Upper lobe of left lung (tissue), 6 donors: Measurements from ENCODE around the gene LIMCH1. TPM values are rescaled to one million over a fixed set of nuclear protein-coding genes. Genes with fewer than 3 reads are reported as not detected.

Experiments used
- ATAC-seq, 2 donors: fragments of 200-7000 bp; cut with Tn5 transposase; one replicate each; pipeline ENCODE4 v1.9.1; 2022; ENCODE audit warnings: mild to moderate bottlenecking in 2 of 2, moderate library complexity in 2 of 2; ENCODE audit not compliant: low FRiP score in 2 of 2
- DNase-seq, 2 donors: peaks; one replicate each; pipeline ENCODE4 v3.0.0-alpha.2; 2019 to 2020
- H3K27ac ChIP-seq, 4 donors: fragments of 200-600 bp; sonication (generic); one replicate each; pipeline ENCODE4 v1.5.1; 2016 to 2019
- H3K27me3 ChIP-seq, 4 donors: fragments of 200-600 bp; sonication (generic); one replicate each; pipeline ENCODE4 v1.5.1; 2017 to 2019
- H3K36me3 ChIP-seq, 4 donors: fragments of 200-600 bp; sonication (generic); one replicate each; pipeline ENCODE4 v1.5.1; 2016 to 2019
- H3K4me1 ChIP-seq, 4 donors: fragments of 200-600 bp; sonication (generic); one replicate each; pipeline ENCODE4 v1.5.1; 2018 to 2019
- H3K4me3 ChIP-seq, 4 donors: fragments of 200-600 bp; sonication (generic); one replicate each; pipeline ENCODE4 v1.5.1; 2017 to 2019; ENCODE audit warnings: mild to moderate bottlenecking in 2 of 4, moderate library complexity in 1 of 4
- H3K9me3 ChIP-seq, 4 donors: fragments of 200-600 bp; sonication (generic); one replicate each; pipeline ENCODE4 v1.5.1; 2018 to 2019
- EP300 ChIP-seq, 4 donors: sonication (generic); formaldehyde crosslinking; IDR thresholded peaks; one replicate each; pipeline ENCODE4 v1.5.1; 2017; ENCODE audit warnings: antibody characterized with exemption in 4 of 4, control low read depth in 2 of 4
- POLR2A ChIP-seq, 4 donors: fragments of 450-650 bp; IDR thresholded peaks; one replicate each; pipeline ENCODE4 v1.5.1; 2016 to 2017; ENCODE audit warnings: antibody characterized with exemption in 4 of 4, mild to moderate bottlenecking in 2 of 4
- POLR2AphosphoS5 ChIP-seq, 2 donors: sonication (generic); formaldehyde crosslinking; IDR thresholded peaks; one replicate each; pipeline ENCODE4 v1.5.1; 2017; ENCODE audit warnings: antibody characterized with exemption in 2 of 2
- WGBS, 2 donors: methylation state at CpG; one replicate each; pipeline ENCODE4 v1.1.5; 2017 to 2018; 5-methylcytosine and 5-hydroxymethylcytosine counted together
- total RNA-seq, 6 donors: library from RNA; depleted of rRNA in 4 of 6; stranded (reverse); fragments of >200 nt in 4 of 6; gene quantifications; one replicate each; pipeline versions ENCODE4 v1.1.0 to v1.2.1, GENCODE V29; 2016 to 2021
- TF ChIP-seq, protein P1 (sequence below), 6 experiments: fragments of 450-650 bp in 4 of 6; fragments of 200-600 bp in 2 of 6; sonication (generic) in 2 of 6; IDR thresholded peaks; one replicate each; pipeline ENCODE4 v1.5.1; 2016 to 2019; ENCODE audit warnings: antibody characterized with exemption in 6 of 6
- donor health status: DM: no; HTN: no; CAD: no; lungs with moderate emphysema.
- donor health status: DM: no; HTN: yes; CAD: no; lungs with severe emphysema.

LIMCH1 gene
- total RNA-seq, 6 donors from 2014 or later, result 231 to 598 (median 331) TPM

GRCh38 chr4:41528512-41529205 is 9.3 kb upstream of the LIMCH1 start:
- WGBS, 2 donors, result 60 to 69% methylated on average over 6 of the region's 6 CpGs
- no peak for DNase-seq

GRCh38 chr4:41530741-41531140 is 7.2 kb upstream of the LIMCH1 start:
- no peaks in the 10 kb centered on the region for H3K36me3 ChIP-seq
- ATAC-seq, result no peak
- TF ChIP-seq POLR2A (IDR thresholded peaks at IDR 0.05), result no peak
- TF ChIP-seq, protein P1, sequence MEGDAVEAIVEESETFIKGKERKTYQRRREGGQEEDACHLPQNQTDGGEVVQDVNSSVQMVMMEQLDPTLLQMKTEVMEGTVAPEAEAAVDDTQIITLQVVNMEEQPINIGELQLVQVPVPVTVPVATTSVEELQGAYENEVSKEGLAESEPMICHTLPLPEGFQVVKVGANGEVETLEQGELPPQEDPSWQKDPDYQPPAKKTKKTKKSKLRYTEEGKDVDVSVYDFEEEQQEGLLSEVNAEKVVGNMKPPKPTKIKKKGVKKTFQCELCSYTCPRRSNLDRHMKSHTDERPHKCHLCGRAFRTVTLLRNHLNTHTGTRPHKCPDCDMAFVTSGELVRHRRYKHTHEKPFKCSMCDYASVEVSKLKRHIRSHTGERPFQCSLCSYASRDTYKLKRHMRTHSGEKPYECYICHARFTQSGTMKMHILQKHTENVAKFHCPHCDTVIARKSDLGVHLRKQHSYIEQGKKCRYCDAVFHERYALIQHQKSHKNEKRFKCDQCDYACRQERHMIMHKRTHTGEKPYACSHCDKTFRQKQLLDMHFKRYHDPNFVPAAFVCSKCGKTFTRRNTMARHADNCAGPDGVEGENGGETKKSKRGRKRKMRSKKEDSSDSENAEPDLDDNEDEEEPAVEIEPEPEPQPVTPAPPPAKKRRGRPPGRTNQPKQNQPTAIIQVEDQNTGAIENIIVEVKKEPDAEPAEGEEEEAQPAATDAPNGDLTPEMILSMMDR (IDR thresholded peaks at IDR 0.05), result no peak
- no peak for TF ChIP-seq POLR2AphosphoS5 (IDR thresholded peaks at IDR 0.05)
- no peak for TF ChIP-seq EP300 (IDR thresholded peaks at IDR 0.05)
- H3K27ac ChIP-seq, result no peak overlapping the region
- H3K4me1 ChIP-seq, result peaks cover 5 to 14% (median 8%) of the 10 kb centered on the region in 4 donors
- no peak overlapping the region for H3K4me3 ChIP-seq
- H3K27me3 ChIP-seq, result no peaks in the 10 kb centered on the region
- H3K9me3 ChIP-seq, result no peaks in the 10 kb centered on the region
- no peak for DNase-seq
- 85 to 94% methylated on average over 5 of the region's 5 CpGs for WGBS, 2 donors

More at GRCh38 chr4:41528512-41529205, 9.3 kb upstream of the LIMCH1 start:
- no peaks in the 10 kb centered on the region for H3K36me3 ChIP-seq
- no peaks in the 10 kb centered on the region for H3K27me3 ChIP-seq
- no peaks in the 10 kb centered on the region for H3K9me3 ChIP-seq
- TF ChIP-seq POLR2AphosphoS5 (IDR thresholded peaks at IDR 0.05) (peak in 1 of 2 donors; percentile 24), POLR2A (IDR thresholded peaks at IDR 0.05) (no peak)
- H3K4me3 ChIP-seq, result no peak overlapping the region
- peaks cover 0 to 7% (median 3%) of the 10 kb centered on the region in 4 donors for H3K4me1 ChIP-seq
- H3K27ac ChIP-seq, result peak overlapping the region in 1 of 4 donors; percentile 20
- ATAC-seq, result no peak

DNA sequence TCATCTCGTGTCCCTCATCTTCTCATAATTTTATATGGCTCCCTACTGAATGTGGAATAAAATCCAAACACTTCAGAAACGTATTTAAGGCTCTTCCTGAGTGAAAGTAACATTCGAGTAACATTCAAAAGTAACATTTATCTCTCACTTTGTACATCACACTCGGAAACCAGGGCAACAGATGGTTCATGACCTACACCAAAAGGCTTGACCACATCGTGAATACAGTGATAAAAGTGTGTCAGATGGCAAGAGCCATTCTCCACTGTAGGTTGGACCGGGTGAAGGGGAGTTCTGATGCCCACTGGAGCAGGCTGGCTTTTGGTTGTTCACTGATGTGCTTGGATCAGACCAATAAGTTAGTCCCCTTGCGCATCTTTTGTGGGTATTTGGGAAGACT is 5.6 kb upstream of the LIMCH1 start:
- 84 to 86% methylated on average over 7 of the region's 7 CpGs for WGBS, 2 donors
- H3K4me1 ChIP-seq, result peaks cover 10 to 25% (median 20%) of the 10 kb centered on the region in 4 donors
- no peaks in the 10 kb centered on the region for H3K9me3 ChIP-seq
- H3K4me3 ChIP-seq, result no peak overlapping the region
- H3K36me3 ChIP-seq, result no peaks in the 10 kb centered on the region
- ATAC-seq (no peak), DNase-seq (no peak)
- TF ChIP-seq EP300 (IDR thresholded peaks at IDR 0.05) (no peak), POLR2AphosphoS5 (IDR thresholded peaks at IDR 0.05) (no peak), POLR2A (IDR thresholded peaks at IDR 0.05) (no peak)
- TF ChIP-seq, protein P1 (IDR thresholded peaks at IDR 0.05), result no peak
- no peaks in the 10 kb centered on the region for H3K27me3 ChIP-seq
- H3K27ac ChIP-seq, result peak overlapping the region in 1 of 4 donors; percentile 58

DNA sequence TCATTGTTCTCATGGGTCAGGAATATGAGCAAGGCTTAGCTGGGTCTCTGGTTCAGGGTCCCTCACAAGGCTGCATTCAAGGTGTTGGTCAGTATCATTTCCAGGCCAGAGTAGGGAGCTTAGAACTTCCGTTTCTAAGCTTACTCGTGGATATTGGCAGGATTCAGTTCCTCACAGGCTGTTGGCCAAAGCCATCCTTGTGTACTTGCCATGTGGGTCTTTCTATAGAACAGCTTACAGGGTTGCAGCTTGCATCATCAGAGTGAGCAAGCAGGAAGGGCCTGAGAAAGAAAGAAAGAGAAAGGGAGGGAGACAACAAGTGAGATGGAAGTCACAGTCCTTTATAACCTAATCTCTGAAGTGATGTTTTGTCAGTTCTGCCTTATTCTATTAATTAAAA is 5.1 kb upstream of the LIMCH1 start:
- no peak for DNase-seq
- peak overlapping the region in 1 of 4 donors; percentile 58 for H3K27ac ChIP-seq
- H3K27me3 ChIP-seq, result no peaks in the 10 kb centered on the region
- whole genome bisulfite sequencing, 2 donors, result 34 to 63% methylated on average over 2 of the region's 2 CpGs
- H3K36me3 ChIP-seq, result no peaks in the 10 kb centered on the region
- peaks cover 11 to 28% (median 22%) of the 10 kb centered on the region in 4 donors for H3K4me1 ChIP-seq
- peak in 1 of 2 donors; percentile 30 for ATAC-seq
- H3K4me3 ChIP-seq, result no peak overlapping the region
- TF ChIP-seq, protein P1 (IDR thresholded peaks at IDR 0.05), result no peak
- TF ChIP-seq POLR2AphosphoS5 (IDR thresholded peaks at IDR 0.05) (no peak), POLR2A (IDR thresholded peaks at IDR 0.05) (no peak), EP300 (IDR thresholded peaks at IDR 0.05) (no peak)
- no peaks in the 10 kb centered on the region for H3K9me3 ChIP-seq

GRCh38 chr4:41533680-41534079 is 4.3 kb upstream of the LIMCH1 start:
- no peak overlapping the region for H3K4me3 ChIP-seq
- no peak for TF ChIP-seq POLR2AphosphoS5 (IDR thresholded peaks at IDR 0.05)
- TF ChIP-seq EP300 (IDR thresholded peaks at IDR 0.05), result no peak
- no peak for TF ChIP-seq POLR2A (IDR thresholded peaks at IDR 0.05)
- TF ChIP-seq, protein P1 (IDR thresholded peaks at IDR 0.05), result no peak
- peak overlapping the region in 1 of 4 donors; percentile 58 for H3K27ac ChIP-seq
- ATAC-seq (no peak), DNase-seq (no peak)
- H3K36me3 ChIP-seq, result no peaks in the 10 kb centered on the region
- H3K27me3 ChIP-seq, result no peaks in the 10 kb centered on the region
- H3K9me3 ChIP-seq, result no peaks in the 10 kb centered on the region
- peaks cover 11 to 32% (median 19%) of the 10 kb centered on the region in 4 donors for H3K4me1 ChIP-seq
- WGBS, 2 donors, result 80 to 85% methylated on average over 3 of the region's 3 CpGs
